BJ (cell line): ENCODE results near the gene KDSR. TPM values are rescaled to one million over a fixed set of nuclear protein-coding genes. Genes with fewer than 3 reads are reported as not detected.

Experiments
- CTCF ChIA-PET: fragments of 350-600 bp; formaldehyde crosslinking; extraction: SDS; loops from one replicate; lab custom pipeline; 2021; ENCODE audit warnings: antibody characterized with exemption, inconsistent platforms; lab: Yijun Ruan, JAX
- POLR2A ChIA-PET: fragments of 300-600 bp; sonication (Branson Sonifier 250); formaldehyde crosslinking; extraction: SDS; loops from one replicate; lab custom pipeline; 2021; ENCODE audit warnings: antibody characterized with exemption; lab: Charles Lee
- DNase-seq: peaks from one replicate; pipeline ENCODE4 v3.0.0-alpha.2; 2011; ENCODE audit warnings: low read depth
- H3K27me3 ChIP-seq: 2 replicates; pipeline ENCODE4 v1.6.0; 2011; ENCODE audit warnings: low read length; ENCODE audit not compliant: control insufficient read depth, insufficient read depth
- H3K36me3 ChIP-seq: 2 replicates; pipeline ENCODE4 v1.5.1; 2011; ENCODE audit warnings: low read length; ENCODE audit not compliant: control insufficient read depth, insufficient read depth
- H3K4me3 ChIP-seq: 2 replicates; pipeline ENCODE4 v1.5.1; 2011; ENCODE audit warnings: low read depth, mild to moderate bottlenecking, control low read depth, low read length
- CTCF ChIP-seq: IDR thresholded peaks from 2 replicates; pipeline ENCODE4 v1.5.1; 2011; ENCODE audit warnings: low read depth, mild to moderate bottlenecking, control low read depth, inconsistent platforms, low read length, moderate library complexity; ENCODE audit not compliant: insufficient read depth
- polyA plus RNA-seq: library from polyadenylated mRNA; depleted of rRNA; stranded (reverse); fragments of >200 nt; gene quantifications from 2 replicates; pipeline ENCODE4 v1.2.3, GENCODE V29; 2011

Gene KDSR
- polyA plus RNA-seq, 1 experiment, result 29.1 TPM

DNA sequence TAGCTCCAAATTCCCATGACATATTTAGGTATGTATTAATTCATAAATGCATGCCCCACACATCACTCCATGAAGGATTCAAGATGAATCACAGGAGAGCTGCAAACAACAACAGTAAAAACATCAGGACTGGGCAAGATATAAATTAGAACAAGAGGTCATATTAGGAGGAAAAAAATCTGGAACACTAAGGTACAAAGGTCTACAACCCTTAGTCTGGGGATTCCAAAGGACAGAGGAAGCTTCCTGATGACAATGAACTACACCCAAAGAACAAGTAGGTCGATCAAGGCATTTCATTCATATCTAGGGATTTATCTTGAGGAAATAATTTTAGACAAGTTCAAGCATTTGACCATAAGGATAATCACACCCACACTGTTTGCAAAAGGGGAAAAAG lies 40.7 kb upstream of the KDSR start:
- Histone ChIP-seq H3K27me3 (no peaks in the 10 kb centered on the region), H3K36me3 (peaks cover 4% of the 10 kb centered on the region; the same call in 1 of the 2 replicates), H3K4me3 (no peak overlapping the region)
- POLR2A ChIA-PET, result no interaction called here
- TF ChIP-seq CTCF, result no peak
- CTCF ChIA-PET, result interaction anchor here (1.1 kb wide), 1 partner anchor 32 kb away, joined by 3 read pairs; no protein-coding TSS in a partner anchor
- no peak for DNase-seq

DNA sequence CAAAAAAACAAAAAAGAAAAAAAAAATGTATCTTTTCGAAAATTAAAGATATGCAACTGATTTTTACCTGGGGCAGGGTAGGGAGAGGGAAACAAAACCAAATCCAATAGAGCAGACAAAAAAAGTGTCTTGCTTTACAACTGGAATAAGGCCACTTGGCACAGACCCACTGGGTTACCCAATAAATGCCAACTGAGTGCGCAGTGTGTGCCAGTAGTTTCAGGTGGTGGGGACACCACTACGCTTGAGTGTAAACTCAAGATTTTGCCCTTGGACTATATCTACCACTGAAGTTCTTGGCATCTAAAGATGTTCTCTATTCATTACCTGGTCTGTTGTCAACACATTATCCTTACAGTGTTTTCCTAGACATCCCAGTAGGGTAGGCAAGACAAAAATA lies 39.0 kb upstream of the KDSR start:
- ChIA-PET POLR2A (no interaction called here), CTCF (no interaction called here)
- no peaks in the 10 kb centered on the region for H3K27me3 ChIP-seq
- H3K4me3 ChIP-seq, result no peak overlapping the region
- DNase-seq, result no peak
- peaks cover 6% of the 10 kb centered on the region; the same call in 1 of the 2 replicates for H3K36me3 ChIP-seq
- TF ChIP-seq CTCF, result no peak

DNA sequence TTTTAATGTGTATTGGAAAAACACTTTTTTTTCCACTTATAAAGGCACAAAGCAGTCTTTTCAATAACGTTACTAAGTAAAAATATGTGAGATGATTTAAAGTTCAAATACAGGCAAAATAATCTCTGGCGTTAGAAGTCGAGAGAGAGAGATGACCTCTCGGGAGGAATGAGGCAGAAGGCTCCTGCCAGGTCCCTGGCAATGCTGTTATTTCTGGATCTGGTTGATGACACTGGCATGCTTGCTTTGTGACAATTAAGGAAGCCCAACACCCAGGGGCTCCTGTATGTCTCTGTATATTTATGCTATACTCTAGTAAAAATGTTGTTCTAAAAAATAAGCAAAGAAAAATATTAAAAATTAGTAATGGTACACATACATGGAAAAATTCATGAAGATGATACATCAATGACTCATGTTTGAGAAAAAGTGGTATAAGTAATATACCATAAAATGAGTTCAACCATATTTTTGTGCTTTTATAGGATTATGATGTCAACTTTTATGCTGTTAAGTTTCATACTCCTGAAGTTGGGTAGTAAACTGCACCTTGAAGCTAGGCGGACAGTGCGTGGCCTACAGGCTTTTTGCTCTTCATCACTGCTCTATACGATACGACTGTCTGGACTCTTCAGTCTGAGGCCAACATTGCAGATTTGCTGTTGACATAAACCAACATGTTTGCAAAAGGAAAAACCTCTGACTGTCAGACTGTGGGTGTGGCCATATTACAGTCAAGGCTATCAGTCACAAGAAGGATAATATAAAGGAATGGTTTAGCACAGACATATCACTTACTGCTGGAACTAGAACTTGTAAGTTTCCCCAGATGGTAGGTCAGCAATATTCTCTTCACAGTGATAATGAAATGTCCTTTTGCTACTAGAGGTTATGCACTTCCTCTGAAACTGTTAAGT lies 35.5 kb upstream of the KDSR start:
- no peak overlapping the region for H3K4me3 ChIP-seq
- DNase-seq, result no peak
- CTCF ChIA-PET, result no interaction called here
- POLR2A ChIA-PET, result no interaction called here
- no peak for TF ChIP-seq CTCF
- H3K27me3 ChIP-seq, result no peaks in the 10 kb centered on the region
- peaks cover 6% of the 10 kb centered on the region; the same call in 1 of the 2 replicates for H3K36me3 ChIP-seq

GRCh38 chr18:63399300-63399699 lies 32.3 kb upstream of the KDSR start:
- Histone ChIP-seq H3K27me3 (no peaks in the 10 kb centered on the region), H3K36me3 (peaks cover 11% of the 10 kb centered on the region), H3K4me3 (no peak overlapping the region)
- no peak for DNase-seq
- CTCF ChIA-PET, result no interaction called here
- POLR2A ChIA-PET, result no interaction called here
- TF ChIP-seq CTCF, result no peak

DNA sequence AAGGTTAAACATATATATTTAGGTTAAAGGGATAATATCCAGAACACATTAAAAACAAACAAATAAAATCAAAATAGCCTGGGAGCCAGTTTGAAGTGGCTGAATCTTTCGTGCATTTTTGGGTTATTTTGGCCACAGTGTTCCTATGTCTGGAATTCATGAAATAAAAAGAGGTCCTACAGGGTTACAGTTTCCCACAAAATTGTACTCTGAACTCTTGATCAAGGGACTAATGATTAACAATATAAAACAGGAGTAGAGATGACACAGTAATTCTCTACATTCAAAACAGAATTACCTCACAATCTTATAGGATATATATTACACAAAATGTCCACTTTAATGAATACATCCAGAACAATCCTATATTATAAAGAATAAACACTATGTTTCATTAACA lies 30.3 kb upstream of the KDSR start:
- H3K27me3 ChIP-seq, result no peaks in the 10 kb centered on the region
- peaks cover 13% of the 10 kb centered on the region for H3K36me3 ChIP-seq
- ChIA-PET CTCF (no interaction called here), POLR2A (no interaction called here)
- H3K4me3 ChIP-seq, result no peak overlapping the region
- no peak for TF ChIP-seq CTCF
- no peak for DNase-seq
